K562 (cell line): Measurements from ENCODE around the gene PAAF1. TPM values are rescaled to one million over a fixed set of nuclear protein-coding genes. Genes with fewer than 3 reads are reported as not detected.

Source experiments
- AFF4 ChIP-seq: sonication (generic); formaldehyde crosslinking; IDR thresholded peaks from 2 replicates; pipeline ENCODE4 v1.8.0; 2023; ENCODE audit warnings: mild to moderate bottlenecking, missing genetic modification reagents
- CTCFL ChIP-seq: IDR thresholded peaks from 2 replicates; pipeline ENCODE4 v1.6.1; 2011; ENCODE audit warnings: borderline replicate concordance, low read depth, mild to moderate bottlenecking, moderate library complexity, low read length; ENCODE audit not compliant: insufficient read depth, poor library complexity, severe bottlenecking
- MLX ChIP-seq, 2 experiments: fragments of 450-650 bp in 1 of 2; sonication (generic) in 1 of 2; formaldehyde crosslinking; conservative IDR thresholded peaks; 2 replicates each; pipeline versions ENCODE4 v1.4.0 to v1.8.1; 2020 to 2022; ENCODE audit warnings: mild to moderate bottlenecking in 1 of 2, missing genetic modification reagents in 1 of 2
- MTA1 ChIP-seq: fragments of 450-650 bp; IDR thresholded peaks from 2 replicates; pipeline ENCODE4 v1.6.1; 2017; ENCODE audit warnings: borderline replicate concordance
- NKRF ChIP-seq: fragments of 450-650 bp; IDR thresholded peaks from 2 replicates; pipeline ENCODE4 v1.6.1; 2016; ENCODE audit warnings: borderline replicate concordance
- NR0B1 ChIP-seq: fragments of 450-650 bp; IDR thresholded peaks from one replicate; pipeline ENCODE4 v1.6.1; 2018; ENCODE audit warnings: mild to moderate bottlenecking, moderate library complexity; ENCODE audit not compliant: partially characterized antibody
- POU5F1 ChIP-seq: fragments of 150-350 bp; IDR thresholded peaks from 2 replicates; pipeline ENCODE4 v1.6.1; 2014; ENCODE audit warnings: borderline replicate concordance, low read length, low read depth, mild to moderate bottlenecking; ENCODE audit not compliant: partially characterized antibody
- RNF219 ChIP-seq: fragments of 250-450 bp; sonication (Bioruptor Pico); IDR thresholded peaks from 2 replicates; pipeline ENCODE4 v1.5.0; 2022; ENCODE audit warnings: mild to moderate bottlenecking
- SNAPC5 ChIP-seq: fragments of 250-450 bp; sonication (Bioruptor Pico); IDR thresholded peaks from 2 replicates; pipeline ENCODE4 v1.8.0; 2021; ENCODE audit warnings: moderate library complexity, mild to moderate bottlenecking, inconsistent platforms
- TAL1 ChIP-seq: fragments of 450-650 bp; IDR thresholded peaks from 2 replicates; pipeline ENCODE4 v1.6.1; 2016; ENCODE audit warnings: mild to moderate bottlenecking
- ZBTB26 ChIP-seq: fragments of 450-650 bp; formaldehyde crosslinking; IDR thresholded peaks from 2 replicates; pipeline ENCODE4 v1.4.0; 2022; ENCODE audit warnings: missing genetic modification characterization
- ZNF695 ChIP-seq: fragments of 450-650 bp; formaldehyde crosslinking; IDR thresholded peaks from 2 replicates; pipeline ENCODE4 v1.4.0; 2020; ENCODE audit warnings: mild to moderate bottlenecking, moderate library complexity
- polyA plus RNA-seq, 8 experiments: library from polyadenylated mRNA; depleted of rRNA in 4 of 8; stranded (reverse) in 5 of 8; unstranded in 3 of 8; fragments of >200 nt; fragmentation: Nextera tagmentation in 2 of 8; fragmentation: Illumina TruSeq in 1 of 8; extraction: Ambion mirVana in 2 of 8; extraction: Trizol in 1 of 8; gene quantifications; 2 replicates each; pipeline versions ENCODE4 v1.2.1 to v1.2.3, GENCODE V29; 2011 to 2014; ENCODE audit warnings: inconsistent platforms in 1 of 8, missing spikeins in 1 of 8
- total RNA-seq, 7 experiments: library from RNA; depleted of rRNA in 6 of 7; stranded (reverse); fragments of >200 nt in 6 of 7; fragmentation: Illumina TruSeq in 2 of 7; extraction: Trizol in 2 of 7; gene quantifications; 2 replicates each; pipeline versions ENCODE4 v1.2.1 to v1.2.3, GENCODE V29; 2011 to 2021; ENCODE audit warnings: low replicate concordance in 1 of 7

The PAAF1 gene
- total and polyA plus RNA-seq, 9 of the 15 experiments (the other 6 are each of a cell fraction or from before 2014, with no cell fraction given): 13.5 to 78.6 (median 23.3) TPM

- TF ChIP-seq AFF4 (CRISPR knock-in tag): no peak
- no peak for TF ChIP-seq MLX (CRISPR knock-in tag; conservative IDR thresholded peaks at IDR 0.05)
- TF ChIP-seq RNF219 (CRISPR knock-in tag): no peak
- TF ChIP-seq ZBTB26: no peak
- TF ChIP-seq CTCFL: no peak
- no peak for TF ChIP-seq POU5F1
- TF ChIP-seq TAL1: no peak
- no peak for TF ChIP-seq SNAPC5 (CRISPR knock-in tag)
- TF ChIP-seq MTA1: no peak
- no peak for TF ChIP-seq ZNF695
- TF ChIP-seq NR0B1: no peak
- TF ChIP-seq NKRF: no peak
Observed at GRCh38 chr11:73971175-73971719, 94.4 kb downstream of the PAAF1 start (continued).
